Uterus (tissue), 4 donors: ENCODE results near the gene GSC2. TPM values are rescaled to one million over a fixed set of nuclear protein-coding genes. Genes with fewer than 3 reads are reported as not detected.

ENCODE experiments used
- DNase-seq, 2 donors: peaks; one replicate each; pipeline ENCODE4 v3.0.0-alpha.2; 2019 to 2020
- H3K27ac ChIP-seq, 2 donors: fragments of 200-600 bp; sonication (generic); 1 replicate in 1 of 2; 2 replicates in 1 of 2; pipeline ENCODE4 v1.5.1; 2016 to 2018
- H3K27me3 ChIP-seq, 2 donors: fragments of 200-600 bp; sonication (generic); one replicate each; pipeline ENCODE4 v1.5.1; 2018 to 2019; ENCODE audit warnings: control low read depth in 1 of 2
- H3K36me3 ChIP-seq, 2 donors: fragments of 200-600 bp; sonication (generic); one replicate each; pipeline ENCODE4 v1.5.1; 2019; ENCODE audit warnings: control low read depth in 1 of 2
- H3K4me1 ChIP-seq, 2 donors: fragments of 200-600 bp; sonication (generic); one replicate each; pipeline ENCODE4 v1.5.1; 2018 to 2019; ENCODE audit warnings: control low read depth in 1 of 2
- H3K4me3 ChIP-seq, 2 donors: fragments of 200-600 bp; sonication (generic); 1 replicate in 1 of 2; 2 replicates in 1 of 2; pipeline ENCODE4 v1.5.1; 2018 to 2019; ENCODE audit warnings: mild to moderate bottlenecking in 1 of 2
- H3K9me3 ChIP-seq, 2 donors: fragments of 200-600 bp; sonication (generic); one replicate each; pipeline ENCODE4 v1.5.1; 2019; ENCODE audit warnings: control low read depth in 1 of 2
- POLR2A ChIP-seq, 2 donors: fragments of 450-650 bp; IDR thresholded peaks; one replicate each; pipeline ENCODE4 v1.6.1; 2016; ENCODE audit warnings: antibody characterized with exemption in 2 of 2, mild to moderate bottlenecking in 1 of 2, moderate library complexity in 1 of 2
- intact Hi-C: fragments of 100-400 bp; cut with DNase I; formaldehyde crosslinking; loops from one replicate; pipeline ENCODE4 v1.15.1; 2023; ENCODE audit warnings: low total_unique reads
- total RNA-seq, 4 donors: library from RNA; depleted of rRNA in 3 of 4; stranded (reverse); fragments of >200 nt in 3 of 4; gene quantifications; one replicate each; pipeline versions ENCODE4 v1.1.0 to v1.2.4, GENCODE V29; 2014 to 2023
- TF ChIP-seq, protein P1 (sequence below), 4 experiments: fragments of 200-600 bp in 2 of 4; fragments of 450-650 bp in 2 of 4; sonication (generic) in 2 of 4; IDR thresholded peaks; one replicate each; pipeline ENCODE4 v1.5.1; 2016 to 2019; ENCODE audit warnings: antibody characterized with exemption in 4 of 4, mild to moderate bottlenecking in 2 of 4, moderate library complexity in 1 of 4
- donor health status: DM: yes; HTN: yes; CAD: no.

Gene GSC2
- total RNA-seq, 4 donors from 2014 or later = not detected

DNA sequence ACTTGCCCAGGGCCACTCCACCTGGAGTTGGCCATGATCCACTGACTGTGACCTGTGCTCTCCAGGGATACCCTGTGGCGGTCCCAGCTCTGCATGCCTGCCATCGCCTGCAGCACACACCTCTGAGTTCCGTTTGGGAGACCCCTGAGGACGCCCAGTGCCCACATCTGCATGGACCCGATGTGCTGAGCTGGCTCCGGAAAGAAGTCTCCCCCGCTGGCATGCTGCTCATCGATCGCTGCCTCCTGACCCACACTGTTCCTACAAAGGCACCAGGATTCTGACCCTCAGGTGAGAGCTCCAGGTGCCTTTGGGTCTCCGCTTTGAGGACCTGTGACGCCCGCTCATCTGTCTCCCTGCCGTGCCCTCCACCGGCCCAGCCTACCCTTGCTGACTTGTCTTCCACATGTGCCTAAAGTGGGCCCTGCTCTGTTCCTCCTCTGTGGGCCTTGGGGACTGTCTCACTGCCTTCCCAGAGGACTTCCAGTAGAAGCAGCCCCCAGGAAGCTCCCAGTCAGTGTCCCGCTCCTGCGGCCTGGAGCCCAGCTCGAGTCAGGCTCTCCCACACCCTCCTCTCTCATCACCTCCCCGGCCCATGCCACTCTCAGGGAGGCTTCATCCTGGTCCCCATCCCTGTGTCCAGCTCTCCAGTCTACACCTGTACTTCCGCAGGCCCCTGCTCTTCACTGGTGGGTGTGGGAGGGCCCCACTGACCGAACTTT is 34.3 kb upstream of the GSC2 start:
- TF ChIP-seq POLR2A (IDR thresholded peaks at IDR 0.05) = no peak
- TF ChIP-seq, protein P1, sequence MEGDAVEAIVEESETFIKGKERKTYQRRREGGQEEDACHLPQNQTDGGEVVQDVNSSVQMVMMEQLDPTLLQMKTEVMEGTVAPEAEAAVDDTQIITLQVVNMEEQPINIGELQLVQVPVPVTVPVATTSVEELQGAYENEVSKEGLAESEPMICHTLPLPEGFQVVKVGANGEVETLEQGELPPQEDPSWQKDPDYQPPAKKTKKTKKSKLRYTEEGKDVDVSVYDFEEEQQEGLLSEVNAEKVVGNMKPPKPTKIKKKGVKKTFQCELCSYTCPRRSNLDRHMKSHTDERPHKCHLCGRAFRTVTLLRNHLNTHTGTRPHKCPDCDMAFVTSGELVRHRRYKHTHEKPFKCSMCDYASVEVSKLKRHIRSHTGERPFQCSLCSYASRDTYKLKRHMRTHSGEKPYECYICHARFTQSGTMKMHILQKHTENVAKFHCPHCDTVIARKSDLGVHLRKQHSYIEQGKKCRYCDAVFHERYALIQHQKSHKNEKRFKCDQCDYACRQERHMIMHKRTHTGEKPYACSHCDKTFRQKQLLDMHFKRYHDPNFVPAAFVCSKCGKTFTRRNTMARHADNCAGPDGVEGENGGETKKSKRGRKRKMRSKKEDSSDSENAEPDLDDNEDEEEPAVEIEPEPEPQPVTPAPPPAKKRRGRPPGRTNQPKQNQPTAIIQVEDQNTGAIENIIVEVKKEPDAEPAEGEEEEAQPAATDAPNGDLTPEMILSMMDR (IDR thresholded peaks at IDR 0.05) = no peak
- Histone ChIP-seq H3K27me3 (no peaks in the 10 kb centered on the region), H3K4me3 (no peak overlapping the region), H3K27ac (no peak overlapping the region), H3K36me3 (no peaks in the 10 kb centered on the region), H3K9me3 (no peaks in the 10 kb centered on the region), H3K4me1 (peaks cover 0 to 3% of the 10 kb centered on the region in 2 donors)
- DNase-seq = no peak
- intact Hi-C loops = no loop called here

DNA sequence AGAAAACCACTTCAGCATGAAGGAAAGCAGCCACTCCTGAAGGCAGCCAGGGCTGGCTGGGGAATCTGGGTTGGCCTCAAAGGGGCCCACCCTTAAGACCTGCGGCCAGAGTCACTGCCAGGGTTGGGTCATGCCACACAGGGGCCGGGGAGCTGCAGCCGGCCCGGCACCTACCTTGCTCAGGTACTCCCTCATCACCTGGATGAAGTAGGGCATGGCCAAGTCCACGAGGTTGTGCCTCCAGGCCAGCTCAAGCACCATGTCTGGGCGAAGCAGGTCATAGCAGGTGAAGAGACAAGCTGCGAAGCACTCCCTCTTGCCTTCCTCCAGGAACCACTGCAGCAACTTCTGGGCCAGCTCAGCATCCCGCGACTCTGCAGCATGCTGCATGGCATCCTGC is 33.1 kb upstream of the GSC2 start:
- Histone ChIP-seq H3K4me3 (no peak overlapping the region), H3K27me3 (no peaks in the 10 kb centered on the region), H3K27ac (no peak overlapping the region), H3K4me1 (peaks cover 0 to 3% of the 10 kb centered on the region in 2 donors), H3K9me3 (no peaks in the 10 kb centered on the region), H3K36me3 (no peaks in the 10 kb centered on the region)
- DNase-seq = no peak
- intact Hi-C loops = no loop called here
- TF ChIP-seq, protein P1 (IDR thresholded peaks at IDR 0.05) = no peak
- no peak for TF ChIP-seq POLR2A (IDR thresholded peaks at IDR 0.05)

DNA sequence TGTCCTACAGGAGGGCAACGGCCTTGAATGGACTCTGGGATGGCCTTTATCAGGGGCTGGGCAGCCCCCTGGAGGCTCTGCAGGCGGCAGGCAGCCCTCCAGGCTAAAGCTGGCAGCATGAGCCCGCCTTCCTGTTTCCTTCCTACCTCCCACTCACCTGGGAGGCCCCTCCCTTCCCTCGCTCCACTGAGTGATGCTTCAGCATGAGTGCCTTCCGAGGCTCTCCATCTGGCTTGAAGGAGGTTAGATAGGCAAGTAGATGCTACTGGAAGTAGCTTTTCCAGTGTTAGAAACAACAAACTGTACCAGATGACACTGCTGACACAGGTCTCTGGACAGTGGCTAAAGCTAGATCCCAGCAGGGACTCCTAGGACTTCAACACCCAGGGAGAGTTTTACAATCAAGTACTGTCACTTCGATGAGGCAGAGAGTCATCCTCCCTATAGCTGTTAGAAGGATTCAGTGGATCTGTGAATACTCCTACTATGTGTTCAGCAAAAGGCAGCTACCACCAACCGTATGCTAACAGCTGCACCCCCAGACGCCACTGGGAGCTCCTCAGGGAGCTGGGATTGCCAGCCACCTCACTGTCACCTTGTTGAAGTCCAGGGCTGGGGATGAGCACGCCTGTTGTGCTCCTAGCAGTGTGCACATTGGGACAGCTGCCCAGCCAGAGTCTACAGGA is 32.5 kb upstream of the GSC2 start:
- Histone ChIP-seq H3K27ac (no peak overlapping the region), H3K27me3 (no peaks in the 10 kb centered on the region), H3K9me3 (no peaks in the 10 kb centered on the region), H3K4me1 (peaks cover 0 to 3% of the 10 kb centered on the region in 2 donors), H3K36me3 (no peaks in the 10 kb centered on the region), H3K4me3 (no peak overlapping the region)
- intact Hi-C loops = no loop called here
- DNase-seq = no peak
- TF ChIP-seq, protein P1 (IDR thresholded peaks at IDR 0.05) = no peak
- TF ChIP-seq POLR2A (IDR thresholded peaks at IDR 0.05) = no peak

DNA sequence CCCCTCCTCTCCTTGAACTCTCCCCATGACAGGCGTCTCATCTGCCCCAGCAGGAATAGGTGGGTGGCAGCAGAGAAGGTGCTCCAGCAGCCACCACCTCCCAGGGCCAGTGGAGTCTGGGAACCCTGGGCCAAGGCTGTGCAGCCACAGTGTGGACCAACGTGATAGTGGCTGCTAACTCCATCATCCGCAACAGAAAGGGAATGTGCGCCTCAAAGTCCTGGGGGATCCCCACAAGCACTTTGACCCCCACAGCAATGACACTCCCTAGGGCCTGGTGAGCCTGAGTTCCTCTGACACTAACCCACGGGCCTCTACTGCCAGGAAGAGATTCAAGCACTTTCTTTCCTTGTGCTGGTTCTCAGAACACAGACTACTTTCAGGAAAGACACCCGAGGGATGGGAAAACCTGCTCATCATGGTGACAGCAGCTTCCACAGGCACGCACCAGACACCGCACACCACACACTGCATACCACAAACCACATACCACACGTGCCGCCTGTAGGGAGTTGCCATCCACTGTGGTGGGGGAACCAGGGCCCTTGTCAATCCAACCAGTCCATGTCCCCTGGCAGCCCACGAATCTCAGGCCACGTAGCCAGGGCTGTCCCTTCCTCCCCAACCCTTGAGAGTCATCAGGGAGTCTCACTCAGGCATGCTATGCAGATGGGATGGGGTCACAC is 31.8 kb upstream of the GSC2 start:
- Histone ChIP-seq H3K4me3 (no peak overlapping the region), H3K9me3 (no peaks in the 10 kb centered on the region), H3K36me3 (no peaks in the 10 kb centered on the region), H3K4me1 (peaks cover 0 to 6% of the 10 kb centered on the region in 2 donors), H3K27me3 (no peaks in the 10 kb centered on the region), H3K27ac (no peak overlapping the region)
- TF ChIP-seq POLR2A (IDR thresholded peaks at IDR 0.05) = no peak
- TF ChIP-seq, protein P1 (IDR thresholded peaks at IDR 0.05) = no peak
- DNase-seq = no peak
- intact Hi-C loops = no loop called here
